IPS-15b (cell line): Measurements from ENCODE around the gene SWT1.

Experiments used
- H3K27me3 ChIP-seq: one replicate; pipeline ENCODE4 v1.6.1; 2013; ENCODE audit warnings: low read length; ENCODE audit not compliant: control insufficient read depth, insufficient read depth
- H3K36me3 ChIP-seq: one replicate; pipeline ENCODE4 v1.6.1; 2013; ENCODE audit warnings: low read length; ENCODE audit not compliant: control insufficient read depth, insufficient read depth
- H3K4me1 ChIP-seq: one replicate; pipeline ENCODE4 v1.6.1; 2013; ENCODE audit warnings: mild to moderate bottlenecking, low read length; ENCODE audit not compliant: control insufficient read depth, insufficient read depth
- H3K4me3 ChIP-seq: one replicate; pipeline ENCODE4 v1.5.1; 2013; ENCODE audit warnings: low read depth, low read length
- H3K9ac ChIP-seq: one replicate; pipeline ENCODE4 v1.6.1; 2013; ENCODE audit warnings: low read depth, mild to moderate bottlenecking, low read length
- H3K9me3 ChIP-seq: one replicate; pipeline ENCODE4 v1.6.1; 2013; ENCODE audit warnings: mild to moderate bottlenecking, low read length; ENCODE audit not compliant: control insufficient read depth, insufficient read depth

SWT1 gene

DNA sequence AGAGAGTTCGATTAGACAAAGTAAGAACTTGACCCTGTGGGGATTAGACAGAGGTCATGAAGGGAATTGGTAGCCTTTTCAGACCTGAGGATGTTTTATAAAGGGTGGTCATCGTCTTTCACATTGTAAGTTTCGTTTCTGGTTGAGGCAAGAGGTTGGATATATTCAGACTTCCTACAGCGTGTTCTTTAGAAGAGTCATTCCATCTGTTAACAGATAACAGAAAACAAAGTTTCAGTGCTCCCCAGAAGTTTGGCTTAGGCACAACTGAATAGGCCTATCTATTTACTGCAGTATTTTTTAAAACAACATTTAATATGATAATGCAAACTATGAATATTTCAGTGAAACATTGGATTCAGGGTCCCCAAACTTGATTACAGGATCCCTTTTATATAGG, 177.2 kb downstream of the SWT1 start:
- no peaks in the 10 kb centered on the region for H3K36me3 ChIP-seq
- no peaks in the 10 kb centered on the region for H3K27me3 ChIP-seq
- H3K4me1 ChIP-seq: no peaks in the 10 kb centered on the region
- no peaks in the 10 kb centered on the region for H3K9me3 ChIP-seq
- no peak overlapping the region for H3K9ac ChIP-seq
- no peak overlapping the region for H3K4me3 ChIP-seq

DNA sequence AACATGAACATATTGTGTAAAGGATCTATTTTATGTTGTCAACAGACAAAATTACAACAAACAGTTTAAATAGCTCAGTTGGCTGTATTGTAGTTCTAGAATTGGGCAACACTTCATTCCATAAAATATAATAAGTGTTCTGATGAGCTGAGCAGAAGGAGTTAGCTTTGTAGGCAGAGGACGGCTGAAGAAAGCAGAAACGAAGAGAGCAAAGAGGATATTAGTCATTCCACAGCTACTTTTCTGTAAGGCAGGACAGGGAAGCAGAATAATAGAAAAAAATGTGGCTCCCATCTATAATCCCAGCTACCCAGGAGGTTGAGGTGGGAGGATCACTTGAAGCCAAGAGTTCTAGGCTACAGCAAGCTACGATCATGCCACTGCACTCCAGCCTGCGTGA, 180.3 kb downstream of the SWT1 start:
- Histone ChIP-seq H3K36me3 (no peaks in the 10 kb centered on the region), H3K27me3 (no peaks in the 10 kb centered on the region), H3K4me1 (no peaks in the 10 kb centered on the region), H3K4me3 (no peak overlapping the region), H3K9ac (no peak overlapping the region), H3K9me3 (no peaks in the 10 kb centered on the region)

DNA sequence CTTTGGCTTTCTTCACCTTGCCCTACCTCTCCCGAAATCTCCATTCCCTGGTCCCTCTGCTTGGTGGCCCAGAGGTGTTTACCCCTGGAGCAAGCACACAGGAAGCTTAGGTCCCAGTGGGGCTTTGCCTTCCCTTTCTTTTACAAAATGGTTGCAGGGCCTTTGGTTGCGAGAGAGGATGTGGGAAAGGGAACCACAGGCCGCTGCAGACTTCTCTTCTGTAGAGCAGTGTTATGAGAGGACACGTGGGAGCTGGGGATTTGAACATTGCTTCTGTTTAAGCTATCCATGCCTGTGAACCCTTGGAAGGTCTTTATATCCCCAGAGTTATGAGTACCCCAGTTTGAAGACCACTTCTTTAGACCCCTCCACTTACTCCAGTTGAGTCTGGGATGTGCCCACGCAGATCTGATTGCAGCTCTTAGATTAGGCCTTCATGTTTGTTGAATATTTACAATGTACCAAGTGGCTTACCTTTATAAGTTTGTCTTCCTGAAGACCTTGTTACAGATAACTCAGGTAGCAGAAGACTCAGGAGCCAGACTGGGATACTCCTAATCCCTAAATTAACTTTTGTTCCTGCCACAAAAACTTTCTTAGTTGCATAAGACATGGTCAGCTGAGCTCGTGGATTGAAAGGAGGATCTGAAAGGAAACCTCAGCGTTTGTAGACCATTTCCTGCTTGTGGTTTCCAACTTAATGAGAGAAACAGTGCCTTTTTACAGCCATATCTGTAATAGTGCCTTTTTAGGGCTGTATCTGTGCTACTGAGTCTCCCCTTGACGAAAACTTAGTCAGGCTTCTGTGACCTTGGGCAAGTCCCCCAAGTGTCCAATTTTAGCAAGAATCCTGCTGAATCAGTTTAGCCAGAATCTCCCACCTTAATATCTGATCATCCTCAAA, 182.0 kb downstream of the SWT1 start:
- Histone ChIP-seq H3K27me3 (no peaks in the 10 kb centered on the region), H3K4me3 (no peak overlapping the region), H3K9ac (no peak overlapping the region), H3K4me1 (peaks cover 9% of the 10 kb centered on the region), H3K36me3 (no peaks in the 10 kb centered on the region), H3K9me3 (no peaks in the 10 kb centered on the region)

DNA sequence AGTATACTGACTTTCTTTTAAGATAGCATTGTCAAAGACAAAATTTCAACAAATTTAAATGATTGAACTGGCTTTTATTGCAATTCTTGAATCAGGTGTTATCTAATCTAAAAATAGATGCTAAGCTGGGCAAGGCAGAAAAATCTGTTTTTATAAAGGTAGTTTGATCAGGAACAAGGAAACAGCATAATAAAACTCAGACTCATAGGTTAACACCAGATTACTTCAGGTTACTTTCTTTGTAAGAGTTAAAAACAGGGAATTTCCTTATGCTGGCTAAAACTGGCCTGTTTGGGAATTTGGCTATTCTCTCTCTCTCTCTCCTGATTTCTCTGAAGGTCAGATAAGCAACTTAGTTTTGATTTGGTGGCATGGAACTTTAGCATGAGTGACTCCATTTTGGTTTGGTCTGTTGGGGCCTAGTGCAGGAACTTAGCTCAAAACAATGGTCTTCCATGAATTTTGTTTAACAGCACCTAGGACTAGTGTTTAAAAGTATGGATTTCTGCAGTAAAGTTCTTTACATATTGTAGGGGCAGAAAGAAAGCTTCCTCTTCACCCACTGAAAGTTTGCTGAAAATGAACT, 184.3 kb downstream of the SWT1 start:
- Histone ChIP-seq H3K4me1 (peaks cover 9% of the 10 kb centered on the region), H3K9me3 (no peaks in the 10 kb centered on the region), H3K4me3 (no peak overlapping the region), H3K9ac (no peak overlapping the region), H3K27me3 (no peaks in the 10 kb centered on the region), H3K36me3 (no peaks in the 10 kb centered on the region)
